ENCODE results near the gene SMARCB1. TPM values are rescaled to one million over a fixed set of nuclear protein-coding genes. Genes with fewer than 3 reads are reported as not detected.

The SMARCB1 gene
- total and polyA plus RNA-seq, 8 donors: 52.4 to 166 (median 138) TPM

DNA sequence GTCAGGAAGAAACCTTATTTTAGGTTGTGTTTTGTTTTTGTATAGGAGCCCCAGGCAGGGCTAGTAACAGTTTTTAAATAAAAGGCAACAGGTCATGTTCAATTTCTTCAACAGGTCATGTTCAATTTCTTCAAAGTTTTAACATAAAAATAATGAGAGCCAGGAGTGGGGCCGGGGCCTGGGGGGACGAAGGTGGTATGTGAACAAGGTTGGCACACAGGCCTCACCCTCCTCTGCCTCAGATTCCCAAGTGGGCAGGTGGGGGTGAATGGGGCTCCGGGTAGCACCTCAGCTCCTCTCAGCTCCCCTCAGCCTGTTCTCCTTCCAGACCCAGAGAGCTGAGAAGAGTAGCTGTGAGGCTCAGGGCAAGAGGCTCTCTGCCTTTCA, 47.6 kb downstream of the SMARCB1 start:
- intact Hi-C loops (cut with DNase I): loop anchor here in 1 of 2 donors (10.0 kb wide), 1 partner anchor 50 kb away; the partner anchor contains the start of gene SMARCB1
- Histone ChIP-seq H3K4me1 (peaks cover 9 to 19% of the 10 kb centered on the region in 2 donors), H3K36me3 (peaks cover 0 to 77% of the 10 kb centered on the region in 2 donors), H3K4me3 (no peak overlapping the region), H3K27me3 (no peaks in the 10 kb centered on the region), H3K9me3 (no peaks in the 10 kb centered on the region), H3K27ac (no peak overlapping the region)
- TF ChIP-seq, protein P1, sequence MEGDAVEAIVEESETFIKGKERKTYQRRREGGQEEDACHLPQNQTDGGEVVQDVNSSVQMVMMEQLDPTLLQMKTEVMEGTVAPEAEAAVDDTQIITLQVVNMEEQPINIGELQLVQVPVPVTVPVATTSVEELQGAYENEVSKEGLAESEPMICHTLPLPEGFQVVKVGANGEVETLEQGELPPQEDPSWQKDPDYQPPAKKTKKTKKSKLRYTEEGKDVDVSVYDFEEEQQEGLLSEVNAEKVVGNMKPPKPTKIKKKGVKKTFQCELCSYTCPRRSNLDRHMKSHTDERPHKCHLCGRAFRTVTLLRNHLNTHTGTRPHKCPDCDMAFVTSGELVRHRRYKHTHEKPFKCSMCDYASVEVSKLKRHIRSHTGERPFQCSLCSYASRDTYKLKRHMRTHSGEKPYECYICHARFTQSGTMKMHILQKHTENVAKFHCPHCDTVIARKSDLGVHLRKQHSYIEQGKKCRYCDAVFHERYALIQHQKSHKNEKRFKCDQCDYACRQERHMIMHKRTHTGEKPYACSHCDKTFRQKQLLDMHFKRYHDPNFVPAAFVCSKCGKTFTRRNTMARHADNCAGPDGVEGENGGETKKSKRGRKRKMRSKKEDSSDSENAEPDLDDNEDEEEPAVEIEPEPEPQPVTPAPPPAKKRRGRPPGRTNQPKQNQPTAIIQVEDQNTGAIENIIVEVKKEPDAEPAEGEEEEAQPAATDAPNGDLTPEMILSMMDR (IDR thresholded peaks at IDR 0.05): no peak
- DNase-seq (no peak), ATAC-seq (no peak)

DNA sequence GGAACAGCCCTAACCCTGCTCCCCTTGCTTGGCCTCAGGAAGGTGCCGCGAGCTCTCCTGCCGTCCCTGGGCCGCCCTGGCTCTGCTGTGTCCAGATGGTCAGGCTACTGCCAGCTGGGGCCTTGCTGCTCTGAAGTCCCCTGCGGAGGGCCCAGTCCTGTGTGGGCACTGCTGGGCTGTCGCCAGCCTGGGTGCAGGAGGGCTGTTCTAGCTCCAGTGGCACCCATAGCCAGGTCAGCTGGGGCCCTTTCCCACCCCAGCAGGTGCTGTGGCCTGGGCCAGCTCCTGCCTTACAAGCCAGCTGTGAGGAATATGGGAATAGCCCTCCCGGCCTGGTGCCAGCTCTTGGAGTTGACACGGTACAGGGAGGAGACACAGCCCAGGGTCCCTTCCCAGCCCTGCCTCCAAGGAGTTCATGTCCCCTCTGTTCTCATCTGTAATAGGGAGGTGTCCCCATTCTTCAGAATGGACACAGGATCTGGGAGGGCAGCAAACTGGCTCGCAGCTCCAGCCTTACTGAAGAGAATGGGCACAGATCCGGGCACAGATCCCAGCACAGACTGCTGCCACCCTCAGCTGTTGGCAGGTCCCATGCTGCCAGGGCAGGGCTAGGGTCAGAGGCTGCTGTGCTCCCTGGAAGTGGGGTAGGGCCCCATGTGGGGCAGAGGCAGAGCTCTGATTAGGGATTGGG, 48.2 kb downstream of the SMARCB1 start:
- TF ChIP-seq, protein P1 (IDR thresholded peaks at IDR 0.05): no peak

DNA sequence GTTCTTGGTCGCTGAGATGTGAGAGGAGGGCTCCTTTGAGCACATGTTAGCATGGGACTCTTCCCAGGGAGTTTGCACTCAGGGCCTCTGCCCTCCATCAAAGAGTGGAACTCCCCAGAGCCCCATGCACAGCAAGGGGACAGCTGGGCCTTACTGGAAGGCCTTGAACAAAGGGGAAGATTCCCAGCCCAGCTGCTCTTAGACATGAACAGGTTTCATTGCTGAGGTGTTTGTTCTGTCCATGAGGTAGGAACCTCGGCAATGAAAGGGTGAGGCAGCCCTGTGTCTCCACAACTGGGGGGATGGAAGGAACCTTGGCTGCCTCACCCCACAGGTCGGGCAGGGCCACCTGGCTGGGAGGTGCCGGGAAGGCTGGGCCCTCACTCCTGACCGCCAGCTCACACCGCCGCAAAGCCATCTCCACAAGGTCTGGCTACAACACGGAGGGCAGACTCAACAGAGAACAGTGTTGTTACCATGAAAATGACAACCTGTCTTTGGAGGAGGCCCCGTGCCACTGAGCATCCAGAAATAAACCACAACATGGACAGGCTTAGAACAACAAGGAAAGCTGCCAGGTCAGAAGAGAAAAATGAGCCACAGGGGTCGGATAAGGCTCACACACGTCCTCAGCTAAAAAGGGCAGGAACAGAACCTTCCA, 48.8 kb downstream of the SMARCB1 start:
- Histone ChIP-seq H3K9me3 (no peaks in the 10 kb centered on the region), H3K4me1 (peaks cover 9 to 21% of the 10 kb centered on the region in 2 donors), H3K36me3 (peaks cover 0 to 66% of the 10 kb centered on the region in 2 donors), H3K27ac (no peak overlapping the region), H3K4me3 (no peak overlapping the region), H3K27me3 (no peaks in the 10 kb centered on the region)
- intact Hi-C loops (cut with DNase I): loop anchor here (5.0 to 10.0 kb wide), 2 partner anchors 51 to 63 kb away; partner anchors contain the start of genes MMP11 (in 1 of the 2) and SMARCB1 (in 1 of the 2)
- DNase-seq (peak in 1 of 4 donors; percentile 43), ATAC-seq (no peak)
- TF ChIP-seq, protein P1 (IDR thresholded peaks at IDR 0.05): no peak

More for the DNA sequence above, 48.2 kb downstream of the SMARCB1 start:
- Histone ChIP-seq H3K36me3 (peaks cover 0 to 71% of the 10 kb centered on the region in 2 donors), H3K27ac (no peak overlapping the region), H3K27me3 (no peaks in the 10 kb centered on the region), H3K4me1 (peaks cover 9 to 21% of the 10 kb centered on the region in 2 donors), H3K9me3 (no peaks in the 10 kb centered on the region), H3K4me3 (no peak overlapping the region)
- no peak for ATAC-seq
- peak in 1 of 4 donors; percentile 60 for DNase-seq
- intact Hi-C loops (cut with DNase I): loop anchor here (5.0 to 10.0 kb wide), 2 partner anchors 50 to 63 kb away; partner anchors contain the start of genes MMP11 (in 1 of the 2) and SMARCB1 (in 1 of the 2)

DNA sequence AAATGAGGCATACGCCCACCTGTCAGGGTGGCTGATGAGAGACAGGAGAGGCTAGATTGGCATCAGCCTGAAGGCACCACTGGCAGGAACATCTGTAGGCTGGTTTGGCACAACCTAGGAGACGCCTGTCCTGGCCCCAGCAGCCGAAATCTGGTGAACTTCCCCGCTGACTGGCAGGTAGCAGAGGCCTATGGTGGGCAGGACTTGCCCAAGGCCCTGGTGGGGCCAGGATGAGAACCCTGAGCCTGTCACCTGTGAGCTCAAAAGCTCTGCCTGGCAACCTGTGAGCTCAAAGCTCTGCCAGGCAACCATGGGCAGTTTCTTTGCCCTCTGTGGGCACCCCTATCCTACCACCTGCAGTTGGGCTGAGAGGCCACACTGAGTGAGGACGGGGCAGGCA, 49.5 kb downstream of the SMARCB1 start:
- no peak for ATAC-seq
- H3K27ac ChIP-seq: no peak overlapping the region
- no peak overlapping the region for H3K4me3 ChIP-seq
- TF ChIP-seq, protein P1 (IDR thresholded peaks at IDR 0.05): no peak
- no peaks in the 10 kb centered on the region for H3K27me3 ChIP-seq
- peaks cover 0 to 59% of the 10 kb centered on the region in 2 donors for H3K36me3 ChIP-seq
- peaks cover 9 to 21% of the 10 kb centered on the region in 2 donors for H3K4me1 ChIP-seq
- intact Hi-C loops (cut with DNase I): loop anchor here (5.0 to 10.0 kb wide), 2 partner anchors 51 to 64 kb away; partner anchors contain the start of genes MMP11 (in 1 of the 2) and SMARCB1 (in 1 of the 2)
- H3K9me3 ChIP-seq: no peaks in the 10 kb centered on the region
- DNase-seq: peak in 1 of 4 donors; percentile 49
